ENCODE results near the gene PUS3.

PUS3 gene

GRCh38 chr11:125902927-125903710 is at the start of gene PUS3:
TSS of gene PUS3 (minus strand) at chr11:125903206. CDS start at chr11:125896284, 6,922 bp downstream.
- DNase-seq, result peak; percentile 74

GRCh38 chr11:125952559-125952958 is 49.6 kb upstream of the PUS3 start:
- no peak for DNase-seq

GRCh38 chr11:125951731-125952130 is 48.7 kb upstream of the PUS3 start:
- no peak for DNase-seq

- DNase-seq, result no peak
Measured at GRCh38 chr11:125950696-125951651, 48.0 kb upstream of the PUS3 start.

GRCh38 chr11:125950178-125950490 is 47.1 kb upstream of the PUS3 start:
- no peak for DNase-seq

- DNase-seq, result no peak
Measured at GRCh38 chr11:125949271-125950177, 46.5 kb upstream of the PUS3 start.

- DNase-seq, result no peak
Measured at GRCh38 chr11:125948278-125949051, 45.5 kb upstream of the PUS3 start.

GRCh38 chr11:125947419-125948277 is 44.6 kb upstream of the PUS3 start:
- DNase-seq, result no peak

GRCh38 chr11:125946712-125947418 is 43.9 kb upstream of the PUS3 start:
- no peak for DNase-seq

GRCh38 chr11:125945797-125946520 is 43.0 kb upstream of the PUS3 start, which contains the start of gene VSIG10L2:
TSS of gene VSIG10L2 (plus strand) at chr11:125946044. CDS start at chr11:125946056, 12 bp downstream.
- no peak for DNase-seq

- DNase-seq, result no peak
Measured at GRCh38 chr11:125945011-125945796, 42.2 kb upstream of the PUS3 start.

GRCh38 chr11:125944350-125945010 is 41.5 kb upstream of the PUS3 start:
- no peak for DNase-seq

GRCh38 chr11:125943661-125944349 is 40.8 kb upstream of the PUS3 start:
- DNase-seq, result no peak

- no peak for DNase-seq
Measured at GRCh38 chr11:125942771-125943428, 39.9 kb upstream of the PUS3 start.

GRCh38 chr11:125941619-125942611 is 38.9 kb upstream of the PUS3 start:
- peak; percentile 6 for DNase-seq

GRCh38 chr11:125941267-125941618 is 38.2 kb upstream of the PUS3 start:
- no peak for DNase-seq

Measured in NCI-H226 (cell line).